ENCODE data around the gene KLHDC10.
"Not testable (repeated sequence)": the region's sequence is repeated elsewhere in the genome, so short reads cannot be mapped to it uniquely, and the experiment has no call there.

KLHDC10 gene

DNA sequence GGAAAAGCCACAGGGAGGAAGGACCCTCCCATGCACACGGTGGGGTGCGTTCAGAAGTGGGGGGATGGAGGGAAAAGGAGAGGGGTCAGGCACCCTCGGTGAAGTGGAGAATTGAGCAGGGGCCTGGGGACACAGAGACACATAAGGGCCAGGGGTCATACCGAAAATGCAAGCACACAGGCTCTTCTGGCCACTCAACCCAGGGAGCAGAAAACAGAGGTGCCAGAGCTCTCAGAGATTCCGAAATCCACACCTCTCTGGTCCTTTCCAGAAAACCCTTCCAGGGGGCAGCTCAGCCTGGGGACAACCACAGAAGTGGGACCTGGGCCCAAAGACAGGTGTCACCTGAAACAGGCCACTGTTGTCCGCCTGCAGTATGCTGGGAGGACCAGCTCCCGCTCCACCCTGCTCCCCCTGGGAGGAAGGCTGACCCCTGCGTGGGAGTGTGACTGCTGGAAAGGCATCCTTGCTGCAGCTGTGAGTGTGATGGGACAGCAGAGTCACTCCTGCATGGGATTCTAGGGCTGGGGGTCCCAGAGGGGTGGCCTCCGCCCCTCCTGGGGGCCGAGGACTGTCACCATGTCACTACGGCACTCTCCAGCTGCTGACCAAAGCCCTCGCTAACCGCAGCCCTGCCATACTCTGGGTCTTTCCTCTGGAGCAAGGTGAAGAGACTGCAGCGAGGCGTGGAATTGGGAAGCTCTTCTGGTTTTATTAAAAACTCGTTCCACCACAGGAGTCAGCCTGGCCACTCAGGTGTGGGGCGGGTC, 71.7 kb downstream of the KLHDC10 start:
- no peak for DNase-seq

DNA sequence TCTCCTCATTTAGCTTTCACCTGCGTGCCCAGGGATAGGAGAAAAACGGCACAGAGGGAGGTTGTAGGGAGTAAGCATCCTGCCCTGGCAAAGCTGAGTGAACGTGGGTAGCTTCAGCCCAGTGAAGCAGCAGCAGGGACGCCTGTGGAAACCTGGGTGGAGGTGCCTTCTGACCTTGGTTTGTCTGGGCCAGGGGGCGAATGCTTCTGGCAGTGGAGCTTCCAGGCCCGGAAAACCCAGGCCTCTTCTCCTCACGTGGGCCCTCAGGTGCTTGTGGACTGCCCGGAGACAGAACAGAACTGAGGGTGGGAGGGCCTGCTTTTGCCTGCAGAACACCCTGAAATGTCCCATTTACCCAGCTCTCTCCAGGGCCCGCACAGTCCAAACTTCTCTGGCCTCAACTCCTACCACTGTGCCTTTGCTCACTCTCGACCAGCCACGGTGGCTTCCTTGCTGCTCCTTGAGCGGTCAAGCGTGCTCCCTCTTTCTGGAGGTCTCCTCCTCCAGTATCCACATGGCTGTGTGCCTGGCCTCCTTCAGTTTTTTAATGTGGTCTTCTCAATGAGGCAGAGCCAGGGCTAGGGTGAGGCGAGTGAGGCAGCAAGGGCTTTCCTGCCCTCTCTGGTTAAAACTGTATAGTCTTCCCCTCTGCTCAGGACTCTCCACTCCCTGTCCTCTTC, 72.5 kb downstream of the KLHDC10 start:
- DNase-seq = no peak

DNA sequence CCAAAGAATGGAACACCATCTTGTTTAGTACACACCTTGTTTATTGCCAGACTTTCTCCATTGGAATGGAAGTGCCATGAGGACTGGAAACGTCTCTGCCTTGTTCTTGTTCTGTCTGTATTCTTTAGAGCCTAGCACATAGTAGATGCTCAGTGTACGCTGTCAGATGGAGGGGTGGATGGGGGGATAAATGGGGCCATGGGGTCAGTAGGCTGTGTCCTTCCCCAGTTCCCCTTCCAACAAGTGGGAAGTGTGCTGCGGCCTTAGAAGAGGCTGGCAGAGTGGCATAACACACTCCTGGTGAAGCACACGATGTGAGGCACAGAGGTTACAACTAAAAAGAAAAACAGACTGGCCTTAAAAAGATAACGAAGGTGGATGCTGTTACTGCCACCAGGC, 73.0 kb downstream of the KLHDC10 start:
- no peak for DNase-seq

DNA sequence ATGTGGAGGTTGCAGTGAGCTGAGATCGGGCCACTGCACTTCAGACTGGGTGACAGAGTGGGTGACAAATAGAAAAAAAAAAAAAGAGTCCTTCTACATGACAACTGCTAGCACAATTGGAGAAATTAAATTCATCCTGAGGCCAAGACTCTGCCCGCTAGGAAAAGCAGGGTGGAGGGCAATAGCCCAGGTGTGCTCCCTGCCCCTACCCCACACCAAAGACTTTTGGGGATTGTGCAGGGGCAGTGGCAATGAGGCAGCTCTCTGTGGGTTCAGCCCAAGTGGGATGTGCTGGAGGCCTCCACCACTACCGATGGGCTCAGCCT, 73.6 kb downstream of the KLHDC10 start:
- DNase-seq = no peak

GRCh38 chr7:130144312-130145171, 74.2 kb downstream of the KLHDC10 start:
- DNase-seq = no peak

DNA sequence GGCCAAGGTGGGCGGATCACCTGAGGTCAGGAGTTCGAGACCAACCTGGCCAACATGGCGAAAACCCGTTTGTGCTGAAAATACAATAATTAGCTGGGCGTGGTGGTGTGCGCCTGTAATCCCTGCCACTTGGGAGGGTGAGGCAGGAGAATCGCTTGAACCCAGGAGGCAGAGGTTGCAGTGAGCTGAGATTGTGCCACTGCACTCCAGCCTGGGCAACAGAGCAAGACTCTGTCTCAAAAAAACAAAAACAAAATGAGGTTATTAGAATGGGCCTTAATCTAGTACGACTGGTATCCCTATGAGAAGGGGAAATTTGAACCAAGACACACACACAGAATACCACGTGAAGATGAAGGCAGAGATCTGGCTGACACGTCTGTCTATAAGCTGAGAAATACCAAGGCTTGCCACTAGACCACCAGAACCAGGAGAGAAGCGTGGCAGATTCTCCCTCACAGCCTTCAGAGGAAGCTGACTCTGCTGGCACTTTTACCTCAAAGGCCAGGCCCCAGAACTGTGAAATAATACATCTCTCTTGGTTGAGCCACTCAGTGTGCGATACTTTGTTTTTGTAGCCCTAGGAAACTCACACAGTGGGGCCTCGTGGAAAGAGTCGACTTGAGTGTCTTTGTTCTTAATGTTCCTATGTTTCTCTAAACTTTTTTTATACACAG, 75.2 kb downstream of the KLHDC10 start:
- DNase-seq = no peak

DNA sequence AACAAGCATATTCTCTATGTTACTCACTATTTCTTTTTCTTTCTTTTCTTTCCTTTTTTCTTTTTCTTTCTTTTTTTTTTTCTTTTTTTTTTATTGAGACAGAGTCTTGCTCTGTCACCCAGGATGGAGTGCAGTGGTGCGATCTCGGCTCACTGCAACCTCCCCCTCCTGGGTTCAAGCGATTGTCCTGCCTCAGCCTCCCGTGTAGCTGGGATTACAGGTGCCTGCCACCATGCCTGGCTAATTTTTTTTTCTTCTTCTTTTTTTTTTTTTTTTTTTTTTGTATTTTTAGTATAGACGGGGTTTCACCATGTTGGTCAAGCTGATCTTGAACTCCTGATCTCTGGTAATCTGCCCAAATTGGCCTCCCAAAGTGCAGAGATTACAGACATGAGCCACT, 75.8 kb downstream of the KLHDC10 start:
- not testable (repeated sequence) for DNase-seq

DNA sequence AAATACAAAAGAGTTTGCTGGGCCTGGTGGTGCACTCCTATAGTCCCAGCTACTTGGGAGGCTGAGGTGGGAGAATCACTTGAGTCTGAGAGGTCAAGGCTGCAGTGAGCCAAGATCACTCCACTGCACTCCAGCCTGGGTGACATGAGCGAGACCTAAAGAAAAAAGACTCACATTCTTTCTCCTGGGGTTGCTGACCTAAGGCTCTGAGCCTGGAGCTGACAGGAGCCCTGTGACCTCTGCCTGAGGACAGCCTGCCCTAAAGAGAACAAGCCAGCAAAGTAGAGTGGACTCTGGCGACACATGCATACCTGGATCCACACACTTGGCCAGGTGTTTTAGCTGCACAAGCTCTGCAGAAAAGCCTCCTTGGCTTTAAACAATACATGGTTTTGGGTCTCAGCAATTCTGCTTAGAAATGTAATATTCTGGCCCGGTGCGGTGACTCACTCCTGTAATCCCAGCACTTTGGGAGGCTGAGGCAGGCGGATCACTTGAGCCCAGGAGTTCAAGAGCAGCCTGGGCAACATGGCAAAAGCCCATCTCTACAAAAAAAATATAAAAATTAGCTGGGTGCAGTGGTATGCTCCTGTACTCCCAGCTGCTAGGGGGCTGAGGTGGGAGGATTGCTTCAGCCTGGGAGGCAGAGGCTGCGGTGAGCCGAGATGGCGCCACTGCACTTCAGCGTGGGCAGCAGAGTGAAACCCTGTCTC, 76.5 kb downstream of the KLHDC10 start:
- no peak for DNase-seq

DNA sequence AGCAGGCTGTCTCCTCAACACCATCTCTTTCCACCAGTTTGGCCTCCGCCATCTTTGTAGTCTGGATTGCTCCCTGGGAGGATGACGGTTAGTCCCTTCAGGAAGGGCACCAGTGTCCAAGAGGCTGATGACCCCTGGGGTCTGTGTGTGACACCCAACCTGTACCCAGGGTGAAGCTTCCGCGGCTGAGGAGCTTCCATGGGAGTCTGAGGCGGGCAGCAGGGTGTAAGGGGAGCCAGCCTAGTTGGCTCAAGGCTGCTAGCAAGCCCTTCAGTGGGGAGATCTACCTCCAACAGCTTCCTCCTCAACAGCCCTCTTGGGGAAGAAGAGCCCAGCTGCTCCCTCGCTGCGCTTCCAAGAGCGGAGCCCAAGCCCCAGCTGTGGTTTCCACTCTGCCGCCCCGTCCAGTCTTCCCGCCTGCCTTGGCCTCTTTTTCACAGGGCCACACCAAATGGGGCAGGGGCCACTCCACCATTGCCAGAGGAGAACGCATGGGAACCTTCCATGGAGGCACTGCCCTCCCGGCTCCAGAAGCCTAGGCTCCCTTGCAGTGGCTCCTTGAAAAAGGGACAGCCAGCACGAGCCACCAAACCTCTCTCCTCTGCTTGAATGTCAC, 77.5 kb downstream of the KLHDC10 start:
- no peak for DNase-seq

DNA sequence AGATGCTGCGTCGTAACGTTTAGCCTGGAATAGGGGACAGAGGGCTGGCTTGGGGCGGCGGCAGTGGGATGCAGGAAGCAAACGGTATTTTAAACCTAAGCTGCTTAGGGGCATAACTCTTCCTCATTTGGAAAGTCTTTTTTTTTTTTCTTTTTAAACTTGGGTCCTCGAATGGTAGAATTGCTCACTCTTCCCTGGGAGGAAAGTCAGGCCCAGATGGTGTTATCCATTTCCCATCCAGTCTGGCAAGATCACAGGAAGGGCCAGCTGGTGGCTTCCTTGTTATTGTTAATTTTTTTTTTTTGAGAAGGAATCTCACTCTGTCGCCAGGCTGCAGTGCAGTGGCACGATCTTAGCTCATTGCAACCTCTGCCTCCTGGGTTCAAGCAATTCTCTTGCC, 78.2 kb downstream of the KLHDC10 start:
- DNase-seq = no peak

- DNase-seq = no peak
These were observed 79.2 kb downstream of the KLHDC10 start for GRCh38 chr7:130149281-130150139.

DNA sequence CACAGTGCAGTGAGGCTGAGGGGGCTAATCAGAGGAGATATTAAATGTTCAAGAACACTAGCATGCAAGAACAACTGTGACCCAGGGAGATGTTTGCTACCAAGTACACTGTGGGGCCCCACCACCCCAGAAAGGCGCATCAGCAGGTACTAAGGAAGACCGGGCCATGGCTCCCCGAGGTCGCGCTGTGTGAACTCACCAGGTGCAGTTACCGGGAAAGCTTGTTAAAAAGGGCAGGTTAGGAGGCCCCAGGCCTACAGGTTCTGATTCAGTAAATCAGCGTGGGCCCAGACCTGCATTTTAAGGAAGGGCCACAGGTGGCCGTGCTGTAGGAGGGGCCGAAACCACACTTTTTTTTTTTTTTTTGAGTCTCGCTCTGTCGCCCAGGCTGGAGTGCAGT, 80.3 kb downstream of the KLHDC10 start:
- DNase-seq = no peak

- peak; percentile 29 for DNase-seq
These were observed 81.5 kb downstream of the KLHDC10 start for GRCh38 chr7:130151591-130152492.

- no peak for DNase-seq
These were observed 82.3 kb downstream of the KLHDC10 start for GRCh38 chr7:130152493-130153210.

DNA sequence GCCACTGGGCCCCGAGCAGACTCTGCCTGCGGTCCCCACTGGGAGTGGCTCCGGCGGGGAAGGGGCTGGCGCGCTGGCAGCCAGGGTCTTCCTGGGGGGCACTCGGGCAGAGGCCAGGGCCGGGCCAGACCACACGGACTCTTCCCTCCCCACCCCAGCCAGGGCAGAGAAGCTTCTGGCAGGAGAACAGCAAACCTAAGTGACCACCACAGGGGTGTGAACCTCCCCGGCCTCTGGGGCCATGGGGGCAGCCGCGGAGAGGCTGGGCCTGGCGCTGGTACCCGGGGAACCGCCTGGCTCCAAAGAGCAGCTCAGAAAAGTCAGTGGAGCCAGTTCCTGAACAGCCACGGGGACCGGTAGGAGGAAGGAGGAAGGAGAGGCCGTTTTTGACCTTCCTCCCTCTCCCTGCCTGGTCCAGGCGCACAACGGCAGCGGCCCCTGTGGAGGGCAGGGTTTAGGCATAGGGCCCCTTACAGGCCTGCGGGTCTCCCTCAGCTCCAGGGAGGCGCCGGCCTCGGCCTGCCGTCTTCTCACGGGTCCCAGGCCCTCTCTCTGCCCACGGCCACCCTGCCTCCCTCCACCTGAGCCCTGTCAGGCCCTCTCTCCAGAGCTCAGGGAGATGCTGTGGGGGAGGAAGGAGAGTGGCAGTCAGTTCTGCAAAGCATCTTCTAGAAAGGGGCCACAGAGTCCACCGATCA, 83.0 kb downstream of the KLHDC10 start:
- no peak for DNase-seq

- DNase-seq = no peak
These were observed 83.8 kb downstream of the KLHDC10 start for GRCh38 chr7:130154131-130154500.

DNA sequence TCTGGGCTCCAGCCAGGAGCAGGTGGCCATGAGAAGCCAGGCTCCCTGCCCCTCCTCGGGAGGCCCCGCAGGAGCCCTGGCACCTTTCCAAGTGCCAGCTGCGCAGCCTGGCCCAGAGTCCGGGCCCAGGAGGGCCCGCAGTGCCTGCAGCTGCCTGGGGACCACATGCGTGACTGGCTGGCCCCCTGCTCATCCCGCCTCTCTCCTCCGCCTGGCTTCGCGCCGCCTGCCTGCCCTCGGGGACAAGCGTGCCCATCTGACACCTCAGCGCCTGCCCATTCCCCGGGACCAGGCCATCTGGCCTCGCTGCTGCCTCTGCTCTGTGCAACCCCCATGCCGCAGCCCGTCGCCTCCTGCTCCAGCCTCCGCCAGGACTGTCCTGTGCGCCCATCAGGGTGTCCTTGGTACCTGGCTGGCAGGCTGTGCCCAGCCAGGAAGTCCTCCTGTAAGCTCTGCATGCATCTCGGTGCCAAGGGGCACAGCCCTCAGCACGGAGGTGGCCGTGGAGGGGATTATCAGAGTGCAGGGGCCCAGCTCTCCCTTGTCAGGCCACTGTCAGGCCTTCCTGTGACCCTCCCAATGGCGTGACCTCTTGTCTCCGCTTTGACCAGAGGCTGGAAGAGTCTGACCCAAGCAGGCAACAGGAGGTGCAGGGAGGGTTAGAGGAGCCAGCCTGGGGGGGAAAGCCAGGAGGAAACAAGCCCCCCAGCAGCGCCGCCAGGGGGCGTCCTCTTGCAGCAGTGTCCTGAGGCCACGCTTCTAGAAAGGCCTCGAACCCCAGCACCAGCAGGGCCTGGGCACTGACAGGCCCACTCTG, 84.4 kb downstream of the KLHDC10 start:
- no peak for DNase-seq

GRCh38 chr7:130156140-130156539, 85.8 kb downstream of the KLHDC10 start:
- no peak for DNase-seq
